Fibroblast of skin of abdomen (primary cell): ENCODE results near the gene INPP5E.
"Not testable (repeated sequence)": the region's sequence is repeated elsewhere in the genome, so short reads cannot be mapped to it uniquely, and the experiment has no call there.

Source experiments
- DNase-seq: peaks from one replicate; pipeline ENCODE4 v3.0.0-alpha.2; 2013

INPP5E gene

DNA sequence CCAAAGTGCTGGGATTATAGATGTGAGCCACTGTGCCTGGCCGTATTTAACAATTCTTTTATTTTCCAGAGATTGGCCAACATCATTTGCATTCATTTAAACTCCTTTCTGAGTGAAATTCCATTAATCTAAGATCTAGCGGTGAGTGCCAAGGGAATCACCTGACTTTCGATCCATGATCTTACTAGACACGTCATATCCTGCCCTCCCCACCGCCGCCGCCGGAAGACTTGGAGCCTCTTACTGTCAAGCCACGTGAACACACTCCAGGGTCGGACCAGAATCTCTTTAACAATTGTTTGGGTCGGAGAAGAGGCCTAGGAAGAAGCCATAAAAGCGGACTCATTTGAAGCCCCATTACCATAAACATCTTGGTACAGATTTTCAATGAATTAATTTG is 12.9 kb downstream of the INPP5E start:
- DNase-seq: no peak

DNA sequence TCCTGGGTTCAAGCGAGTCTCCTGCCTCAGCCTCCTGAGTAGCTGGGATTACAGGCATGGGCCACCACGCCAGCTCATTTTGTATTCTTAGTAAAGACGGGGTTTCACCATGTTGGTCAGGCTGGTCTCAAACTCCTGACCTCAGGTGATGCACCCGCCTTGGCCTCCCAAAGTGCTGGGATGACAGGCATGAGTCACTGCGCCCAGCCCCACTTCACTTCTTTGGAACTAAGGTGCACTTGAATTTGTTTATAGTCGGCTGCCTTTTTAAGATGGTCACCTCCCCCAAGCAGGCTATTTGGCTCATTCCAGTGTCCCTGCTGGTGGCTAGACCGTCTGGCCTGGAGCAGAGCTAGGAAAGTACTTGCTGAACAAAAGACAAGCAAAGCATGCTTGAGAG is 14.3 kb downstream of the INPP5E start:
- not testable (repeated sequence) for DNase-seq

DNA sequence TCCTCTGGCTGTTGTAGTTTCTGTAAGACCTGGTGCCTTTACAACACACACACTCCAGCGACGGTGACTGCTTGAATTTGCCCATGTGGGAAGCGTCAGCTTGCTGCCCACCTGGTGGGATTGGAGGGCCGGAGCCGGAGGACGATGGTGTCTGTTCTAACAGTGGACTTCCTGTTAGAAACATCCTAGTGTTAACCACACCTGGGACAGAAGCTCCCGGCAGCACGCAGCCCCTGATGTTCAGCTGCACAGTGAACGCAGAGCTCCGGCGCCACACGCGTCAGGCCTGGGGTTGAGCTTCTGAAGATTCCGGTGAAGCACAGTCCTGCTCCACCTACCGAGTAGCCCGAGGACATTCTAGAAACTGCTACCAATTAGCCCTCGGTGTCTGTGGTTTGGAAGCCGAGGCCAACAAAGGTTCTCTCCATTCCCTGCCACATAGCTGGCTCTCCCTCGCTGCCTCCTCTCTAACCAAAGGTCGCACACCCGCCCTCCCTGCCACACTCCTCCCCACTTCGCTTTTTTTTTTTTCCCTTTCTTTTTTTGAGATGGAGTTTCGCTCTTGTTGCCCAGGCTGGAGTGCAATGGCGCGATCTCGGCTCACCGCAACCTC is 14.8 kb downstream of the INPP5E start:
- no peak for DNase-seq

DNA sequence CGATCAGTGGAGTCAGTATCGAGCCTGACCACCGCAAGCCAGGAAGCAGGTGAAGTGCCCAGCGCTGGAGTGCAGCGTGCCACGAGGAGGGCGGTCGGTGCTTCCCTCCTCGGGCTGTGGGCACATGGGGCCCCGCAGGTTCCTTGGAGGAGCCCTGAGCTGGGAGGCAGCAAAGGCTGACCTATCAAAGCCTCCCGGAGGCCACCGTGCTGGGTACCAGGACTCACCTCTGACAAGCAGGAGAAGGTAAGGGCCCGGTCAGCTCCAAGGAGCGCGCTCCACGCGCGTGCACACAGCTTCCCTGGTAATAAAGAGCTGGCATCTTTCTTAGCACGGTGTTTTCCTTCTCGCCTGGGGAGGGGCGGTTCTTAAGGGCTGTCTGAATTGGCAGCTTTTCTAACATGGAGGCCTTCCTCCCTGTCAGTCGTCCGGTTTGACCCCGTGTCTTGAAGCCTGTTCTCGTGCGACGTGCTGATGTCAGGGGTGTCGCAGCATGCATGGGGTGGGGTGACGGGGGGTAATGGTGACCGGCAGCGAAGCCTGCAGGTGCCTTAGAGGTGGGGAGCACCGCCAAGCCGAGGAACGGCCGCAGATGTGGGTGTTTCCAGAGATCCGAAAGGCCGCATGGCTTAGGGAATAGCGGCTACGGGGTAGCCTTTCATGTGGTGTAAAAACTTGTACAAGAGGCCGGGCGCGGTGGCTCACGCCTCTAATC is 16.1 kb downstream of the INPP5E start:
- no peak for DNase-seq

DNA sequence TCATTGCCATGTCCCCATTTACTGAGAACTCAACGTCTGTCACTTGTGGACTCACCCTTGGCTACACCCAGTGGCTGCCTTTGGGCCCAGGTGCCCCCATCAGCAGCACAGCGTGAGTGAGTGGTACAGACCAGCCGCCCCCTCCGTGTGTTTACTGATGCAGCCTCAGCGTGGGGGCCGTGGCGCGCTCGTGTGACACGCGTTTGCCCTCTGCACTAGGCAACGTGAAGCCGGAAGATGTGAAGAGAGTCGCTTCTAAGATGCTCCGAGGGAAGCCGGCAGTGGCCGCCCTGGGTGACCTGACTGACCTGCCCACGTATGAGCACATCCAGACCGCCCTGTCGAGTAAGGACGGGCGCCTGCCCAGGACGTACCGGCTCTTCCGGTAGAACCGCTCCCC is 16.8 kb downstream of the INPP5E start:
- no peak for DNase-seq

DNA sequence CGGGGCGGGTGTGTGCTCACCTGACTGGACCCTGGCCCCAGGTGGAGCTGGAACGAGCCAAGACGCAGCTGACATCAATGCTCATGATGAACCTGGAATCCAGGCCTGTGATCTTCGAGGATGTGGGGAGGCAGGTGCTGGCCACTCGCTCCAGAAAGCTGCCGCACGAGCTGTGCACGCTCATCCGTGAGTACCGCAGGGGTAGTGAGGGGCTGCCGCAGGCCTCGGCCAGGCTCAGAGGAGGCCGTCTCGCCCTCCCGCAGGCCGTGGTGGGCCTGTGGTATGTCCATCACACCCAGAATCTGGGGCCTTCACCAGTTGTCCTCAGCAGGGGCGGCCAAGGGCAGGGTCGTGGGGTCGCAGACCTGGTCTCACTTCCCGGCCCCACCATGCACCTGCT is 17.9 kb downstream of the INPP5E start:
- DNase-seq: no peak

DNA sequence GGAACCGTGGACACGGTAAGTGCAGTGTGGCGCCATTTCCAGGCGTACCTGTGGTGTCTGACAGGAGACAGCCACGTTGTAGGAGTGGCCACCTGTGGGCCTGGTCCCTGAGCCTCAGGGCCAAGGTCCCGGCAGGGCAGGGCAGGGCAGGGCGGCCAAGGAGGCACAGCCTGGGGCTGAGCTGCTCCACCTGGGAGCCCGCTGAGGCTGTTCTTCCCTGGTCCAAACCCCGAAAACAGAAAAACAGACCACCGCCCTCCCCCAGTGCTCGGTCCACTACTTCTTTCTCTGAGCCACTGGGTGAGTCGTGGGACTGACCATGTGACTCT is 20.6 kb downstream of the INPP5E start:
- DNase-seq: no peak

DNA sequence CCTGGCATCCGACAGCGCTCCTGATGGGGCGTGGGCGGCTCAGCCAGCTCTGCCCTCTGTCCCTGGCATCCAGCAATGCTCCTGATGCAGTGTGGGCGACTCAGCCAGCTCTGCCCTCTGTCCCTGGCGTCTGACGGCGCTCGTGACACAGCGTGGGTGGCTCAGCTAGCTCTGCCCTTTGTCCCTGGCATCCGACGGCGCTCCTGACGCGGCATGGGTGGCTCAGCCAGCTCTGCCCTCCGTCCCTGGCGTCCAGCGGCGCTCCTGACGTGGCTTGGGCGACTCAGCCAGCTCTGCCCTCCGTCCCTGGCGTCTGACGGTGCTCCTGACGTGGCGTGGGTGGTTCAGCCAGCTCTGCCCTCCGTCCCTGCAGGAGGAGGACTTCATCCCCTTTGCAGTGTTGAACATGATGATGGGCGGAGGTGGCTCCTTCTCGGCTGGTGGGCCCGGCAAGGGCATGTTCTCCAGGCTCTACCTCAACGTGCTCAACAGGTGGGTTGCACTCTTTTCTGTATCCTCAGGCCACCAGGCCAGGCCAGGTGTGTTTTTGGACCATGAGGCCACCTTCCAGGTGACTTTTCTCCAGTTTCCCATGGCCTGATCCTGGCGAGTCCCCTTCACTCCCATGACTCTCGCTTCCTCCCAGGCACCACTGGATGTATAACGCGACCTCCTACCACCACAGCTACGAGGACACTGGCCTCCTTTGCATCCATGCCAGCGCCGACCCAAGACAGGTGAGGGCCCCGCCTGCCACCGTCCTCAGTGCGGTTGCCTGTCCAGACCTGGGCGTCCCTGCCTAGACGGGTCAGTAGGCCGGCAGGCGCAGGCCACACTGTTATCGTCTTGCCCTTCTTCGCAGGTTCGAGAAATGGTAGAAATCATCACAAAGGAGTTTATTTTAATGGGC is 21.2 kb downstream of the INPP5E start:
- DNase-seq: no peak

DNA sequence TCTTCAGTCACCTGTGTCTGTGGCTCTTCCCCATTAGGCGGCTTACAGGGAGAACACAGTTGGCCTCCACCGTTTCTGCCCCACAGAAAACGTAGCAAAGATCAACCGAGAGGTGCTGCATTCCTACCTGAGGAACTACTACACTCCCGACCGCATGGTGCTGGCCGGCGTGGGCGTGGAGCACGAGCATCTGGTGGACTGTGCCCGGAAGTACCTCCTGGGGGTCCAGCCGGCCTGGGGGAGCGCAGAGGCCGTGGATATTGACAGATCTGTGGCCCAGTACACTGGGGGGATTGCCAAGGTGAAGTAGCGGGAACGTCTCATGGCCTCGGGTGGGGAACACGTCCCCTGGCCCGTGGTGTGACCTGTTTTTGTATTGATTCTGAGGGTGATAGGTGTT is 22.7 kb downstream of the INPP5E start:
- no peak for DNase-seq

DNA sequence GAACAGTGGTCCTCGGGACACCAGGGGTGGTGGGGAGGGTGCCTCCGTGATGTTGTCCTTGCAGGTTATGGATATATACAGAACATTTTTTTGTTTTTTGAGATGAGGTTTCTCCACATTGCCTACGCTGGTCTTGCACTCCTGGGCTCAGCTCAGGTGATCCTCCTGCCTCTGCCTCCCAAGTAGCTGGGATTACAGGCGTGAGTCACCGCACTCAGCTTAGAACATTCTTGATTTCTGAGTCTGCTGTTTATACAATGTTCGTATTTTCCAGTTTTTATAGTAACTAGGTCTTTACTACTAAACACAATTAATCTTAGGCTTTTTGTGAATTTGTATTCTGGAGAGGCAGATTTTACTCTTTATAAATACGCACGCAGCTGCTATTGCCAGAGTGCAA is 23.2 kb downstream of the INPP5E start:
- no peak for DNase-seq

DNA sequence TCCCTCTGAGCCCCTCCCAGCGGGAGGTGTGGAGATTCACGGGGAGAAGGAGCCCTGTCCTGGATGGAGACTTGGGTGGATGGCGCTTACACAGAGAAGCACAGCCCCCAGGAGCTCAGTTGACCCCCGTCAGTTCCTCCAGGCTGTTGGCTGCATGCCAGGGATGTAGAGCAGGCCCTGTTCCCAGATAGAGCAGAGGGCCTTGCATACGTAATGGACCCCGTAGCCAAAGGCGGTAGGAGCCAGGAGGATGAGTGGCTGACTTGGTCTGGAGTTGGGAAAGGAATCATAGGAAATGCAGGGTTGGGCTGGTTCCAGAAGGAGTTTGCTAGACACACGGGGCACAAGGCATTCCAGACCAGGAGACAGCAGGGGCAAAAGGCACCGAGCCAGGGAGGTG is 26.7 kb downstream of the INPP5E start:
- no peak for DNase-seq

DNA sequence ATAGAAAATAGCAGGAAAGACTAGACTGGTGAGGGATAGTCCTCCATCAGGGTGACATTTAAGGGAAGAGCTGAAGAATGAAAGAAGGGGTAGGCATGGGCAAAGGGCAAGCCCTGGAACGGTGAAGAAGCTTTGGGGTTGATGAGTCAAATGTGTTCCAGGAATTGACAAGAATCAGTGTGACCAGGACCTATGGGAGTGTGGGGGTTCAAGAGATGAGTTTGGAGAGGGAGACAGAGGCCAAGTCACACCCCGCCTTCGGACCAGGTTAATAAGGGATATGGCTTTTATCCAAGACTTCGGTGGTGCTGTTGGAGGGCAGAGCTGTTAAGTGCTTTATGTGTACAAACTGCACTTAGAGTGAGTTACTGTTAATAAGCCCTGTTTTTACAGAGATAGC is 28.3 kb downstream of the INPP5E start:
- no peak for DNase-seq

DNA sequence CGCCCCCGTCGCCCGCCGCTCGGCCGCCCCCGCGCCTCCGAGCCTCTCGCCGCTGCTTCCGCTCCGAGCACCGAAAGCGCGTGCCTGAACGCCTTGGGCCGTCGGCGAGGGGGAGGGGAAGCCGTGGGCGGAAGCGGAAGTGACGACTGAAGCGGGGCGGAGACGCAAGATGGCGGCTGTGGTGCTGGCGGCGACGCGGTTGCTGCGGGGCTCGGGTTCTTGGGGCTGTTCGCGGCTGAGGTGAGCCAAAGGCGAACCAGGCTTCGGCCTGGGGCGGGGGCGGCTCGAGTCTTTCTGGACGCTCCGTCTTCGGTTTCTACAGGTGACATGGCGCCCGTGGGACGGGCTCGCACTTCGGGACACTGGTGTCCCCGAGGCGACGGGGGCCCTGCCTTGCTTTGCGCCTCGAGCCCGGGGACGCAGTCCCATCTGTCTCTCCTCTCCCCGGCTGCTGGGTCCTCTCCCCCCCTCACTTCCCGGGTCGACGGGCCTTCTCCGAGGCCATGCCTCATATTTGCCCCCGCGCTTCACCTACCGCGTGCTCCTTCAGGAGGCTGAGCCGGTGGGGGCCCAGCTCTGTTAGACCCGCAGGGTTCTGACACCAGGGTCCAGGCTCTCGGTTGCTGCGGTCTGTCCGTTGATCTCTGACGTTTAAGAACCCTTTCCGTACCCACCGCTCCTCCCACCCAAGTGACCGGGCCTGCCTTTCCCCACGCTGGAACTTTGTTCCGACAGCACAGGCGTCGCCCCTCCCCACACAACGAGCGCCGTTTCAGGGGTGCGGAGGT is 29.0 kb downstream of the INPP5E start, which contains the start of the genes ENTR1 and PMPCA:
ENTR1 (minus strand) TSS at position 115 of the 788 bp plus-strand sequence. CDS start 217 bp downstream, outside the sequence.
PMPCA (plus strand) TSS at position 159 of the 788 bp plus-strand sequence; CDS start at position 170, 11 bp downstream.
- DNase-seq: peak; percentile 87

DNA sequence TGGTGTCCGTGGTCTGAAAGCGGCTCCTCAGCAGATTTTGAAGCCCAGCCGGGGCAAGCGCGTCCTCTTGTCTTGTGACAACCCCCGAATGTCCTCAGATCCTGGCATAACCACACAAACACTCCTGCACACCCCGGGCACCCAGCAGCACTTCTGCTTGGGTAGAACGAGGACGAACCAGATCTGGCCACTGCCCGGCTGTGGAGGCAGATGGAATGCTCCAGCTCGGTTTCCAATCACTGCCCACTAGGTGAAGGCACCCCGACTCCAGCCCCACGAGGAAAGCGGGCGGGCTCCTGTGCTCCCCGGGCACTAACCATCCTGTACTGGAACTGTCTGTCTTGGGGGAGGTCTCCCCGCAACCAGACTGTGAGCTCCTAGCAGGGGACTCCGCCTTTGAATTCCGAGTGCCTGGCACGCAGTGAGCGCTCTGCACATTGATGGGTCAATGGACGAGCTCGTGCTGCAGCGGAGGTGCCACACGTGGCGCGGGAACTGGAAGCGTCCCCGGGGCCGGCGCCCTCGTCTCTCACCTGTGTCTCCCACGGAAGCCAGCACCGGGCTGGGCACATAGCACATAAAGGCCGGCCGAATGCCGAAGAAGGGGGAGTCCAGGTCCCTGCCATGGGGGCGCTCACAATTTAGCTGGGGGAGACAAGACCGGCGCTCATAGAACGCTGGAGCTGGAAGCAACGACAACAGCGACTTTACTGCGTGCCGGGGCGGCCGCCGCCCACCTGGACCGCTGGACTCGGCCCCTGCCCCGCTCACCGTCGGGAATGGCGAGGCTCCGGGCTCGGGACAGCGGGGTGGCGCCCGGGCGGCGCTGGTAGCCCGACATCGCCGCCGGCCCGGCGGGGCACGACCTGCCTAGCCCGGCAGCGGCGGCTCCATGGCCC is 29.8 kb downstream of the INPP5E start:
- peak; percentile 32 for DNase-seq

DNA sequence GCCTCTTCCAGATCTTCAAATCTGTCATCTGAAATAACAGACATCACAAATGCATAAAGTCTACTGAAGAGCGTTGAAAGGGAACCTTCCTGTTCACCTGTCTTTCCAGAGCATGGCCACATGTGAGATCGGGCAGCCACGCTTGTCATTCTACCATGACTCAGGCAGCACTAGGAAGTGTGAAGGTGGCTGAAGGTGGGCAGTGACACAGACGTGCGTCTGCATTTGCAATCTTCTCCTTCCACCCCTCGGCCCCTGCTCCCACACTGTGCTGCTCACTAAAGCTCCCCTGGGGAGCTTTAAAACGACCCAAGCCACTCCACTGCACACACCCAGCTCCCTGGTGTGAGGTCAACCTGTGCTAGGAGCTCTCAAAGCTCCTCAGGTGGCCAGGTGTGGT is 31.7 kb downstream of the INPP5E start:
- DNase-seq: no peak

DNA sequence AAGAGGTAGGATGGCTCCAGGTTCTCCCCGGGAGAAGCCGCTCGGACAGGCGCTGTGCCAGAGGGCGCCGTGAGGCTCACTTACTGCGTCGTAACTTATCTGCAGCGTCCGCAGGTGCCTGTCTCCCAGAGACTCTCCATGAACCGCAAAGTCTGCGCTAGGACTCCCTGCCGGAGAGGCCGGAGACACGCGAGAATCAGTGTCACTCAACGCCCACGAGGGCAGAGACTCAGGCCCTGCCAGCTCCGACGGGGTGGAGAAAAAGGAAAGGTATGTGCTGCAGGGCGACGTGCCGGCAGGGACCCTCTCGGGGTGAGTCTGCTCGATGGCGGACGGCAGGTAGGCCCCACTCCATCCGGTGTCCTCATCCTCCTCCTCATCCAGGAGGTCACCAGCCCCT is 32.6 kb downstream of the INPP5E start:
- not testable (repeated sequence) for DNase-seq

DNA sequence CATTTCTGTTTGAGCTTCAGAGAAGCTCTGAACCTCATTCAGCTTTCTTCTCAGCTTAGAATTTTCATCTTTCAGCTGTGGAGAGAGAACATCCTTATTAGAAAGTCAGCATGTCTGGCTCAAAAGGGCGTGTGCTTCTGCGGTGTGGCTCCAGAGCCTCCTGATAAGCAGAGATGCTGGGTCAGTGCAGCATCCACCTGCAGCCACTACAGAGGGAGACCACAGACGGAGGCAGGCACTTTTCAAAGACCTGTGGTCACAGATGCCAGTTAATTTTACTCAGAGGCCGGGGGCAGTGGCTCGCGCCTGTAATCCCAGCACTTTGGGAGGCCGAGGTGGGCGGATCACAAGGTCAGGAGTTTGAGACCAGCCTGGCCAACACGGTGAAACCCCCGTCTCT is 33.7 kb downstream of the INPP5E start:
- DNase-seq: not testable (repeated sequence)

DNA sequence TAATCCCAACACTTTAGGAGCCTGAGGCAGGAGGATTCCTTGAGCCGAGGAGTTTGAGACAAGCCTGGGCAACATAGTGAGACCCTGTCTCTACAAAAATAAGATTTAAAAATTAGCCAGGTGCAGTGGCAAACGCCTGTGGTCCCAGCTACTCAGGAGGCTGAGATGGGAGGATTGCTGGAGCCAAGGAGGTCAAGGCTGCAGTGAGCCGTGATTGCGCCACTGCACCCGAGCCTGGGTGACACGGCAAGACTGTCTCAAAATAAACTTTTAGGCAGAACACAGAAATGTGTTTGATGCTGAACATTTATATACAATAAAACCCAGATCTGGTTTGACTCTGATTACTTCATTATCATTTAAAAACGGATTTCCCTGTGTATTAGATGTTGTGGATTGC is 34.2 kb downstream of the INPP5E start:
- DNase-seq: no peak

DNA sequence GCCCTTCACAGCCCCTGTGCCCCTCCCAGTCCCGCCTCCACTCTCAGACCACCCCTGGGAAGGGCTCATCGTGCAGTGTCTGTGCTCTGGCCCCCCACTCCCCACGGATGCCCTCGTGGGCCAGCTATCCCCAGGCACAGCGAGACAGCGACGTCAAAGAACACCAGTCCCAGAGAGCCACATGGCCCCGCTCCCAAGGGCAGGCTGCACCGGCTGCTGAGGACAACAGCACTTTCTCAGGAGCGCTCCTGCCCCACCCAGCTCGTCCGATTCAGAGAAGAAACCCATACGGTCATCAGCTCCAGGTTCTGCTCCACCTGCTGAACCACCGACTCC is 34.9 kb downstream of the INPP5E start:
- no peak for DNase-seq

DNA sequence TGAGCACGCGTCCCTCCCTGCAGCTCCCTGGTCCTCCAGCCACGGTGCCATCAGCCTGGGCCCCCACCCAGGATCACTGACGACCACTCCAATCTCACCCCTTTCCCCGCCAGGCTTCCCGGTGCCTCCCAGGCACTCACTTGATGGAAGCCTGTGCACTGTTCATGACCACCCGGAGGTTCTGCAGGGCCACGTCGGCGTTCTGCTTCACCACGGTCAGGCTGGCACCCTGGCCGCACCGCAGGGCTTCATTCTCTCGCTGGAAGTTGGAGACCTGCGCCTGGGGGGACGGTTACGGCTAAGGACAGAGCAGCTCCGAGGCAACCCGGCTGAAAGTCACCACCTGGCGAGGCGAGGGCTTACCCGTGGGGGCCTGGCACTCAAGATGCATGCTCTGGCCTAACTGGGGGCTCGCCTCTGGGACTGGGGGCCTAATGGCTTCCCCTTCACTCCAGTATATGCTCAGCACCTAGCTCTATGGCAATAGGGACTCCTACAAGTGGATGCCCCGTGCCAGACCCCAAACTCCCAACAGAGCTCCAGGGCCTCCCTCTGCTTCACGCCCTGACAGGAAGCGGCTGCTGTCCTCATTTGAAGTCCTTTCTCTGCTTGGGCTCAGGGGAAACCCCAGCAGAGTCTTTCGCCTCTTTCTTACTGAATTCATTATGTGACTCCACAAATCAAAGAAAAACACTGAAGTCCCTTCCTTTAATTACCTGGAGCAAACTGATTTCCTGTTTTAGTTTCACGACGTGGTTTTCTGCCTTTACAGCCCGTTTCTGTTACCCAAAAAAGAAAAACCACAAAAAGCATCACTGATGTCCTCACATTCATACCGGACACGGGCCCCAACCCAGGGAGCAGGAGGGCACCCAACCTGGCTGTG is 35.5 kb downstream of the INPP5E start:
- DNase-seq: no peak

DNA sequence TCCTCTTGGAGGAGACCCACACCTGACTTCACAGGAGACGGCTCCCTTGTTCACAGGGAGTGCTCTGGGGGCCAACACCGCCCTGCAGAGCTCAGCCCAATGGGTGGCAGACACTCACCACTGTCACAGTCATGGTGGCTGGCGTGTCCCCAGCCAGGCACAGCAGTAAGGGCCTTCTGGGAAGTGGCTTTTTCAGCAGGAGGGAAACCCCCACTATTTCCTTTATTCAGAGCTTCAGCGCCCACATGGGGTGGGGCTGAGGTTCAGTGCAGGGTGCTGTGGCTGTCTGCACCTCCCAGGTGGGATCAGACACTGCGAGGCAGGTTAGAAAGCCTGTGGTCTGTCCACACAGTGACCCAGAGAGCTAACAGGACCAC is 36.1 kb downstream of the INPP5E start:
- no peak for DNase-seq
